NCI-H1092 (cell line): ENCODE data around the gene ABLIM2.
A peak's percentile ranks its signal among the peaks of the same experiment; 100 is the strongest.

Experiments used
- DNase-seq: peaks from one replicate; lab custom pipeline; 2025; lab: John Stamatoyannopoulos, UW

The ABLIM2 gene

DNA sequence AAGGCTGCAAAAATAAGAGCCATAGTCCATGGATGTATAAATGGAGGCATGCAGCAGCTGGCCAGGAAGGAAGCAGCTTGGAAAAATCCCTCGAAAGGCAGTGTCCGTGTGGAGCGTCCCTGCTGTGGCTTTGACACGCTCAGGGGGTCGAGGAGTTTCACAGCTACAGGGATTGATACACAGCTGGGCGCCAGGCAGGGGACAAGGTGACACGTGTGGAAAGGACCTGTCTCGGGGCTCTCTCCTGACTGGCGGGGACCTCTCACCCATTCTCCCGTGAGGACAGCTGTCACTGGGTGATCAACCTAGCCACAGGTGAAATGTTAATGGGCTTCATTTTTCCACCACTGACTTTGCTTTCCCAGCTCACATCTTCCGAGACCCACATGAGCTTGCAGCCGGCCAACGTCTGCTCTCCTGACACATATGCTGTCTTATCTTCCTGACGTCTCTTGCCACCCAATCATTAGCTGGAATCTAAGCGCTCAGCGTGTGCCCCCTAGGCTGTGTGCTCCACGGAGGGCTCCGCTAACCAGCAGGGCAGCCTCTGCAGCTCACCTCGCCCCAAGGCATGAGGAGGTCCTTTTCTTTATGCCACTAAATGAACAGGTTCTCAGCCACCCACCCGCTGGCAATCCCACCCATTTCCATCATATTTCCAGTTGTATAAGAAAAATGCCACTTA is 129.6 kb downstream of the ABLIM2 start:
- no peak for DNase-seq

DNA sequence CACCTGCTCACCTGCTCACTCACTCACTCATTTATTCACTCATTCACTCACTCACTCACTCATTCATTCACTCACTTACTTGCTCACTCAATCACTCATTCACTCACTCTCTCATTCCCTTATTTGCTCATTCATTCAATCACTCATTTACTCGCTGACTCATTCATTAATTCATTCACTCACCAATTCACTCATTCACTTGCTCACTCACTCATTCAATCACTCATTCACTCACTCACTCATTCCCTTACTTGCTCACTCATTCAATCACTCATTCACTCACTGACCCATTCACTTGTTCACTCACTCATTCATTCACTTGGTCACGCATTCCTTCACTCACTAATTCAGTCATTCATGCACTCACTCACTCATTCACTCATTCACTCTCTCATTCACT is 130.2 kb downstream of the ABLIM2 start:
- DNase-seq = no peak

DNA sequence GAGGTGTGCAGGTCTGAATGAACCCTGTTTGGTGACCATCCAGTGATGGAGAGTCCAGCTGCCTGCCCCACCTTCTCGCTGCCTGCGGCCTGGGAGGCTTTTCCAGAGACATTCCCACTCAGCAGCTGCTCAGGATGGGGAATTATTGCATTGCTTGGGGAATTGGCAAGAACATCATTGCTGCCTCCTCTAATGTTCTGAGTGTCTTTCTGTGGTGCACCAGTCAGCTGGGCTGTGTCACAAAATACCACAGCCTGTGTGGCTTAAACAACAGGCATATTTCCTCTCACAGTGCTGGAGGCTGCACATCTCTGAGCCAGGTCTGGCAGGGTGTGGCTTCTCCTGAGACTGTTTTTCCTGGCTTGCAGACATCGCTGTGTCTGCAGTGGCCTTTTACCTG is 132.2 kb downstream of the ABLIM2 start:
- no peak for DNase-seq

DNA sequence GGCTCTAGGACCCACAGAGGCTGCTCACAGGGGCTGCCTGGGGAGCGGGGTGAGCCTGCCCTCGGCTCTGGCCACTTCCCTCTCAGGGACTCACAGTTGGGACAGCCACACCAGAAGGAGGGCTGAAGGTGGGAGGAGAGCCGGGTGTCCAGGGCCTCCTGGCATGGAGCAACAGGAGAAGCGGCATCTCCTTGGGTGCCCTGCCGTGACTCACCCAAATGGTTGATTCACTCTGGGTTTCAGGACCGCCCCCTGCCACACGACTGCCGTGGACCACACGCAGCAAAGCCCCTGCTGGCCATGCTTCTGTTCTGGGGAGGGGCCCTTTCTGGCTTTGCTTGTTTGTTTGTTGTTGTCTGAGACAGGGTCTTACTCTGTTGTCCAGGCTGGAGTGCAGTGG is 132.9 kb downstream of the ABLIM2 start:
- no peak for DNase-seq

DNA sequence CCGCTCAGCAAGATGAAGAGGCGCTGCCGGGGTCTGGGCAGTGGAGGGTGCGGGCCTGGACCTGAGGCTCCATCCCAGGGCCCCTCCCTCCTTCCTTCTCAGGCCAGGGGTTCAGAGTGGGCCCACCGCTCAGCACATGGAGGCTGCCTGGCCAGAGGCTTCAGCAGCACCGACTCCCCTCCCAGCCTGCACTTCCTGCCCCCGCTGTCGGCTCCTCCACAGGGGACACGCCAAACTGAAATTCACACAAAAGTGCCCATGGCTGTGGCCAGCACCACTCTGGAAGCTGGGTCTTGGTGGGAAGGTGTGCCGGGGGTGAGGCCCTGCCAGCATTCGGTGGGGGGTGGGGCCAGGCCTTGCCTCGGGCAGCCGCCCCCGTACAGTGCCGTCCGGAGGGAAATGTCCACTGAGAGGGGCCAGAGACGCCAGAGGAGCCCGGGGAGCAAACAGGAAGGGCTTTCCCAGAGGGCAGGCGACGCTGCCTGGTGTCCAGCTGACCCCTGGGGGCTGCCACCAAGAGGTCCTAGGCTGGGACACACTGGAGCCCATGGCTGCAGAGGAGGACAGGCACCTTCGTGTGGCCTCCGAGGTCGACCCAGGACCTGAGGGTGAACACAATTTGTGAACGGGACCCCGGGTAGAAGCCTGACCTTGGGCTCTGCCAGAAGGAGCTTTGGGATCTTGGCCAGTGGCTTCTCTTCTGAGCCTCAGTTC is 134.4 kb downstream of the ABLIM2 start:
- DNase-seq = no peak

DNA sequence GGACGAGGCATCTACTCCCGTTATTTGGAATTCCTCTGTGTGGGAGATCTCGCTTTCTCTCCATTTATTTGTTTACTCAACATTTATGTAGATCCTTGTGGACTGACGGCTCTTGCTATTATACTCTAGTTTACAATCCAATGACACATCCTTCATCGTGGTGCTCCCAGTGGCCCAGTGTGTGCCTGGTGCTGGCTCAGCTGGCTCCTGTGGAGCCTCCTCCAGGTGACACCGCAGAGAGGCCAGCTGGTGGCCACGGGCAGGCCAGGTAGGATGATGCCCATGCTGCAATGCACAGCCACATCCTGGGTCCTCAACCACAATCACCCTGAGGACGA is 134.9 kb downstream of the ABLIM2 start:
- DNase-seq = no peak

DNA sequence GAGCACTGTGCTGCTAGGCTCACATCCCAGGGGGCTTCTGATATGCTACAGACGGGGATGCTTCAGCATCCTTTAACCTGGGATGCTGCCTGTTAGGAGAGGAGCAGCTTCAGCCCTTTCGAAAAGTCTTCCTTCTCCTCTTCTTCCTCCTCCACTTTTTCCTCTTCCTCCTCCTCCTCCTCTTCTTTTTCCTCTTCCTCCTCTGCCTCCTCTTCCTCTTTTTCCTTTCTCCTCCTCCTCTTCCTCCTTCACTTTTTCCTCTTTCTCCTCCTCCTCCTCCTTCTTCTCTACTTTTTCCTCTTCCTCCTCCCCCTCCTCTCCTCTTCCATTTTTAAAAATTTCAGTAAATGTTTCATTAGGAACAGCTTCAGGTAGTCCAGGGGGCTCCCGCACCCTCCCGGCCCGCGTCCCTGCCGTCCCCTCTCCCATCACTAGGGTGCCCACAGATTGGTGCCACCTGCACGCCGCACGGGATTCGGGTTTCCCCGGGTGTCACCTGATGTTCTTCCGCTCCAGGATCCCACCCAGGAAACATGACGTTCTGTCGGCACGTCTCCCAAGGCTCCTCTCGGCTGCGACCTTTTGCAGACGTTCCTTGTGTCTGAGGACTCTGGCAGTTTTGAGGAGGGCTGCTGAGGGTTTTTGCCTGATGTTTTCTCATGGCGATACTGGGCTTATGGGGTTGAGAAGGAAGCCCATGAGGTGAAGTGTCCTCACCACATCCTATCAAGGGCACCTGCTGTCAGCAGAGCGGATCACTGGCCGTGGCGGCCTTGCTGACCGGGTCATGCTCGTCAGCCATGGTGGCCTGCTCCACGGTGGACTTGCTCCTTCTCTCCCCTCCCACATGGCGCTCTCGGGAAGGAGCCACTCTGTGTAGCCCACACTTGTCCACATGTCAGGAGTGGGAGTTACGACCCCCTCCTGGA is 135.6 kb downstream of the ABLIM2 start:
- no peak for DNase-seq

DNA sequence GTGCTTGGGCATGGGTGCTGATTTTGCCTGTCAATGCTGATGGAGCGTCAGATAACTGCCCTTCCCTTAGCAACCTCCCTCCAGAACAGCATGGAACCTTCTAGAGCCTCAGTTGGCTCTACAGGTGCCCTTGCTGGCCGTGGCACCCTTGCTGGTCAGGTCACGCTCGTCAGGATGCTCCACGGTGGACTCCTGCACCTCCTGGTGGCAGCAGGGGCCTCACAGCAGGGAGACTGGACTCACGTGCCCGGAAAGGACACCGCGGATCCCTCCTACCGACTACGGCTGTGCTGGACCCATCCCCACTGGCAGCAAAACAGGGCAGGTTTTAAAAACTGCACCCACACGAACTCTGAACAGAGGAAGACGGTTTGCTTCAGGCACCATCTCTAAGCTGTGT is 136.8 kb downstream of the ABLIM2 start:
- no peak for DNase-seq

DNA sequence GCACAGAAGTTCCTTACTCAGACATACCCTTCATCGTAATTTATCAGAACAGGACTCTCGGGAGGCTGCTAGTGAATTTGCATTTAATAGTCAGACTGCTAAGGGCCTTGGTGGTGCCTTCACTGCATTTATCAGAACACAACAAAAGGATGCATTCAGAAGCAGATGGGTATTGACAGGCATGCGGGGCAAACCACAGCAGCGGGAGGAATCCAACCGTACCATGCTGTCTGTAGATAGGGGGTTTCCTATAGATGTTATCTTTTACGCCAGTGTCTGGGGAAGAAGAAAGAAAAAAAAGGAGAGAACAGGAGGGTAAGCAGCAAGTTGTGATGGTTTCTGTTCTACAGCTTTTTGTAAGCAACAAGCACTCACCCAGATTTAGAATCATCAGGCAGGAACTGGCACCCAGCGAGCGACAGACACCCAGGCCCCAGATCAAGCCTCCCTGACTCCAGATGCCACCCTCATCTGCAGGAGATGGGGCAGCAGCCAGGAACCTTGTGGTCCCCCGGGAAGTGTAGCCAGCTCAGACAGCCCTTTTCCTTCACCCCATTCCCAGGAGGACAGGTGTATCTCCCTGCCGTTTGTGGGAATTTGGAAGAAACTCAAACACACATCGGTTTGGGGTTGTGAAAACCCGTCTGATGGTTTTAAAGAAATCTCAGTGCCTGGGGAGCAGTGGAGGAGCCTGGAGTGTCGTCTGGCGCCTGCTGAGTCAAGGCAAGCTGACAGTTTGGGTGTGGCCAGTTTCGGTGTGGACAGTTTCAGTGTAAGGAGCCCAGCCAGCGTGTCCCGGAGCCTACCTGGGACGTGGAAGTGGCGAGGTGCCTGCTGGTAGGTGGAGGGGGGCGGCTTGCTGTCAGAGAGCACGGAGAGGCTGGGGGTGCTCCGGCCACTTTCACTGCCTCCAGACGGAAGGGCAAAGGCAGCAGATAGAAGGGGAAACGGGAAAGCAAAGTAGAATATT is 138.9 kb downstream of the ABLIM2 start:
- DNase-seq = no peak

DNA sequence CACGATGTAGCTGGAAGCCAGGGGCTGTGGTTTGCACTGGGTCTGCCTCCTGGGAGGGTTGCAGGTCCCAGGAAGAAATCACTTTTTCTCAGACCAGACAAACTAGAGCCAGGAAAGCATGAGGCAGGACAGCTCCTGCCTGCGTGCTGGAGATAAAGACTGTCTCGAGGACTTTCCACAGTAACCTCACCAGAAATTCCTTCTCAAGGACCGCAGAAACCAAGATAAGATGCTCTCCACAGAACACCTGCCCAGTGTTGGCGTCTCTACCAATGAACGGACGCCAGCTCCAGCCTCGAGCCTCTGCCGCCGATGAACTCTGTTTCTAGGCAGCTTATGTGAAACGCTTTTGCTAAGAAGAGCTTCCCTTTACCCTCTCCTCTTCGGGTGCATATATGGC is 142.1 kb downstream of the ABLIM2 start:
- no peak for DNase-seq

DNA sequence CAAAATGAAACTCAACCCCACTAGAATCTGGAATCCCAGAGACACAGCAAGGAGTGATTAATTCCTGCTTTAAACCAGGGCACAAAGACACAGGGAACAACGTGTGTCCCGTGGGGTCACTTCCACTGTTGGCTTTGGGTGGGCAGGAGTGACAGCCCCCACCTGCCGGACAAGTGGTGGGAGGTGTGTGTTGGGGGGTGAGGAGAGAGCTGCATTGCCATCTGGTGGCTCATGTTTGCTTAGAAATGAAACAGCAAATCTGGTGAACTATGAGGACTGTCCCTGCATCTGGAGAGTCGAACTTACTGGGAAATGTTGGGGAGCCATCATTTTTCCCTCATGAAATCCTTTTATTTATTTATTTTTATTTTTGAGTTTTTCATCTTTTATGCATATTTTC is 143.1 kb downstream of the ABLIM2 start:
- DNase-seq = no peak

DNA sequence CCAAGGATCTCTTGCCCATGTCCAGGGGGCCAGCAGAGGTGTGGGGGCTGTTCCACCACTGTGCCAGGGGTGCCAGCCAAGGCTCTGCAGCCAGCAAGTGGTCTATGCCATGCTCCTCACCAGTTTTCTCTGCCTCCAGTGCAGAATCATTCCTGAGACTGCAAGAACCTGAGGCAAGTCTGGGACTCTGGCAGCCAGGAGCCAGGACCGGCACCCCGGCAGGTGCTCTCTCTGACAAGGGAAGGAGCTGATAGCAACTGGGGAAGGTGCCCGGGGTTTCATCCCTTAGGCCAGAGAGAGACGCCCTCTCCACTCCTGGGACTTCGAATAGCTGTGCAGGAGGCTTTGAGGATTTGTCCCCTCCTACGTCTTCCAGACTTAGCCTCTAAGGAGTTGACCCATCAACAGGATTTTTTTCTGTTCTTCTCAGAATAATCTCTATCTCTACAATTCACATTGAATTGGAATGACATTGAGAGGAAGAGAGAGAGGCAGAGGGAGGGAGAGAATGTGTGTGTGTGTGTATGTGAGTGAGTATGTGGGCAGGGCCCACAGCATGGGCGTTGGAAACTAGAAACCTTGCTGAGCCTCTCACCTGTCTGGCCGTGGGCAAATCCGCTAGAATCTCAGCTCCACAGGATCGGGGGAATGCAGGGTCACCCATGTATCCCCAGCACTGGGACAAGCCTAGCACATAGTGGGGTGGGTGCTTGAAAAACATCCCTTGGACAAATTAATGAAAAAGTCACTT is 144.5 kb downstream of the ABLIM2 start:
- DNase-seq = no peak

DNA sequence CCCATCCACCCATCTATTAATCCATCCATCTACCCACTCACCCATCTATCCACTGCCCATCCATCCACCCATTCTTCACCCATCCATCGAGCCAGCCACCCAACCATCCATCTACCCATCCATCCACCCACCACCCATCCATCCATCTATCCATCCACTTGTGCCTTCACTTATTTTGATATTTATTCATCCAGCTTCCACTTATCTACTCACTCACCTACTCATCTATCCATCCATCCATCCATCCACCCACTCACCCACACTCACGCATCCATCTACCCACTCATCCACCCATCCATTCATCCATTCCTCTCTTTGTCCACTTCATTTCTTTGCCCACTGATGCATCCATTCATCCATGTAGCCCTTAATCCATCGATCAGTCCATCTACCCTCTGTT is 146.1 kb downstream of the ABLIM2 start:
- no peak for DNase-seq

DNA sequence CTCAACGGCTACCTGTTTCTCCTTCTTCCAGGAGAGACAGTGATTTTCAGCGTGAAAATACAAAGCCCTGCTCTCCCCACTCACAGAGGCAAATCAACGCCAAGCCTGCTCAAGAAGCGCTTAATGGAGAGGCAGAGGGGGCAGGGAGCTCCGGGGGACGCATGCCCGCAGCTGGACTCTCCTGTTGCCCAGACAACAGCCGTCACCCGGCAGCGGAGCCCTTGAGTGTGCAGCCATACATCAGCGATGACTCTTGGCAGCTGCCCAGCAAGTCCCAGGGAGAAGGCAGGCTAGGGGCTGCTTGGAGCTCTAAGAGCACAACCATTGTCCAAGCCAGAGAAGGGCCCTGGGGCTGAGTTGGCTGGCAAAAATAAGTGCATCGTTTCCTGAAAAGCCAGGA is 148.0 kb downstream of the ABLIM2 start:
- peak; percentile 99 for DNase-seq

DNA sequence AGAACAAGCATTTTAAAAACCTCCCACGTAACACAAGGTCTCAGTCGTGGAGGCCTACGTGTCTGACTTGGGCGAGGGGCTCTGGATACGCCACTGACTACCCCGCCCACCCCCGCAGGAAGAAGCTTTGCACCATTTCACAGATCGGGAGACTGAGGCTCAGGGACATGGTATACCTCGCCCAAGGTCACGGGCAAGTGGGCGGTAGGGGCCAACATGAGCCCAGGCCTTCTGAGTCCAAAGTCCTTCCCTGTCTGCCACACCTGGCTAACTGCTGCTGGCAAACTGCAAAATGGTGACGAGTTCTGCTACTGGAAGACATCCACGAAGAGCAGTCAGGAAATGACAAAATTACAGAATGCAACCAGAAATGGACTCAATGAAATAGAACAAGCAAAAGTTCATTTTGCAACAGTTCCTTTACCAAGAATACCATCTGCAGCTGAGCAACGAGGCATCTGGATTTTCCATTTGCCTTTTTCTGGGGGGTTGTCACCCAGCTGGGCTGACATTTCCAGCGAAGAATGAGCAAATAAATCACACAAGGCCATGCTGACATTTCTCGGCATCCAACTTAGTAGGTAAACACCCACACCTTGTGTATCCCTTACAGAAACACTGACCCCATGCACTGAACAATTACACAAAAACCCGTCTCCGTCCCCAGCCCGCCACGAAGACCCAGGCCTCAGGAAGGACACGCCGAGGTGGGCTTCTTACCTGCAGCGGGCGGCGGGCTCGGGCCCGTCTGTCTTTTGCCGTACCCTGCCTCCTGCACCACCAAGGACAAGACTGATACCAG is 148.7 kb downstream of the ABLIM2 start:
- peak; percentile 12 for DNase-seq

DNA sequence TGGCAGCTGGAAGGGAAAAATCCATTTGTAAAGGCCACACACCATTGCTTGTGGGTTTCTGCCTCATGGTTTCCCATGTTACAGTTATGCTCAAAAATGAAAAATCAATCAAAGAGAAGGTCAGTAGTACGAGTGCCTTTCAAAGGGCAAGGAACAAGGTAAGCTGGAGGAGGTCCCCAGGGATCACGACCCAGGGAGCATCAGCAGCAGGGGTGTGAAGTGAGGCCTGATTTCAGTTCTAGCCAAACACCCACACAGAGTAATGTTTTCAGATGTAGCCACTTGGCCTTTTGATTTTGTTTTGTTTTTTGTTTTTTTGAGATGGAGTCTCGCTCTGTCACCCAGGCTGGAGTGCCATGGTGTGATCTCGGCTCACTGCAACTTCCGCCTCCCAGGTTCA is 149.5 kb downstream of the ABLIM2 start:
- DNase-seq = no peak

DNA sequence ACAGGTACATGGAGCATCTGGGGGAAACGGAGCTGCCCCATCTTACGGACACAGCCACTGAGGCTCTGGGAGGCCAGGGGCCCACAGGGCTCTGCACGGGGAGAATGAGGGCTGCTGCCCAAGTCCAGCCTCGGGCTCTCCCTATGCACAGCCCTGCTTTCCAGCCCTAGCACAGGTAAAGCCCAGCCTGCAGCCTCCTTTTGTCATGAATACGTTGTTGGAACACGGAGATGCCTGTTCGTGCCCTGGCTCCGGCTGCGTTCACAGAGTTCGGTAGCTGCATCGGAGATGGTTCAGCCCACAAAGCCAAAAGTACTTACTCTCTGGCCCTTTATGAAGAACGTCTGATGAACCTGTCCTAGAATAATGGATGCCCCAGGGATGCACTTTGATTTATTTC is 150.2 kb downstream of the ABLIM2 start:
- no peak for DNase-seq

DNA sequence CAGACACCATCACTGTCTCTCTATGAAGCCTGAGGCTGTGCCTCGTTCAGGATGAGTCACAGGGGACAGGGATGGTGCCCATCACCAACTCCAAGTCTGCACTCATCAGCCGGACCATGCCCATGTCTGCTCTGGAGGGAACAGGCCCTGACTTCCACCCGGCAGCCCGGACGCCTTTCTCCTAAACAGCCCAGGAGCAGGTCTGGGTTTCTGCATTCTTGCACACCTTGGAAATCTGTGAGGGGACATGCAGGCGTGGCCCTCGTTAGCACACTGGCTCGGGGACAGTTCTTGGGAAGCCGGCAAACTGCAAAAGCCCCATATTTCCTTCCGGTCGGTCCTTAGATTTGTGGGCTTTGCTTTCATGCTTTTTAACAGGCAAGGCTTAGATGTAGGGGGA is 151.0 kb downstream of the ABLIM2 start:
- no peak for DNase-seq

DNA sequence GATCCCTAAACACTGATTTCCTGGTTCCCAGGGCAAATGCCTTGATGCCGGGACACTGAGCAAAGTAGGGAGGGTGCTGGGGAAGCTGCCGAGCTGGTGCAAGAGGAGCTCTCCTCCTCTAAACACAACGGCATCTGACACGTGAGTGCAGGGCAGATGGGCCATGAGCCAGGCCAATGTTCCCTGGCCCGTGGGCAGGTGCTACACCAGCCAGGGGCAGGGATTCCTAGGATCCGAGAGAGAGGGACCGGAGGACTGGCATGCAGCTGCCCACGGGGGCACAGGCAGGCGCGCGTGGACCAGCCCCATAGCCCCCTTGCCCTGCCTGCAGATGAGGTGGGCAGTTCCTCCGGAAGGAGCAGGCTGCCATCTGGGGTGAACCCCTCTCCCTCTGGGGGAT is 152.1 kb downstream of the ABLIM2 start:
- no peak for DNase-seq

DNA sequence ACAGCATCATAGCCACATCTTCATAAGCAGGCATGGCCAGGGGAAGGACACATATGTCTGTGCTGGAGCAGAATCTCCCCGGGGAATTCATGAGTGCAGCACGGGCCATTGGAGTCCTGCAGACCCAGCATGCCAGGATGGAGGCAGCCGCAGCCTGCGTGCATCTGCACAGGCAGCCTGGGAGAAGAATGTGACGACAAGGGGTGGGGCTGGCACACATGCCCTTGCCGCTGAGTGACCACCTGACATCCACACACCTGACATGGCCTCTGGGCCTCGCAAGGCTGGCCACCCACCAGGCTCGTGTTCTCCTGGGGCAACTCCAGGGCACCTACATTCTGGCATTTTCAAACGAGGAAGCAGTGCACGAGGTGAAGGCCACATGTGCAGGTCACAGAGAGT is 152.8 kb downstream of the ABLIM2 start:
- no peak for DNase-seq
